Measurements from ENCODE around the gene GPR18.

- TF ChIP-seq CTCF (IDR thresholded peaks at IDR 0.05): no peak
- no peak for TF ChIP-seq POLR2AphosphoS5 (IDR thresholded peaks at IDR 0.05)
- TF ChIP-seq POLR2A (IDR thresholded peaks at IDR 0.05): no peak
Measured at GRCh38 chr13:99273128-99273527, 14.9 kb upstream of the GPR18 start.

All from stomach (tissue), 4 donors.